ENCODE measurements around the gene EPM2AIP1.
"Not testable (repeated sequence)": the region's sequence is repeated elsewhere in the genome, so short reads cannot be mapped to it uniquely, and the experiment has no call there.

Gene EPM2AIP1

DNA sequence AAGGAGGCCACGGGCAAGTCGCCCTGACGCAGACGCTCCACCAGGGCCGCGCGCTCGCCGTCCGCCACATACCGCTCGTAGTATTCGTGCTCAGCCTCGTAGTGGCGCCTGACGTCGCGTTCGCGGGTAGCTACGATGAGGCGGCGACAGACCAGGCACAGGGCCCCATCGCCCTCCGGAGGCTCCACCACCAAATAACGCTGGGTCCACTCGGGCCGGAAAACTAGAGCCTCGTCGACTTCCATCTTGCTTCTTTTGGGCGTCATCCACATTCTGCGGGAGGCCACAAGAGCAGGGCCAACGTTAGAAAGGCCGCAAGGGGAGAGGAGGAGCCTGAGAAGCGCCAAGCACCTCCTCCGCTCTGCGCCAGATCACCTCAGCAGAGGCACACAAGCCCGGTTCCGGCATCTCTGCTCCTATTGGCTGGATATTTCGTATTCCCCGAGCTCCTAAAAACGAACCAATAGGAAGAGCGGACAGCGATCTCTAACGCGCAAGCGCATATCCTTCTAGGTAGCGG is at the start of gene EPM2AIP1:
EPM2AIP1 (minus strand) TSS at position 326 of the 520 bp plus-strand sequence; CDS start at position 272, 54 bp downstream.
- no peak for DNase-seq (ENCODE audit: low read depth)

DNA sequence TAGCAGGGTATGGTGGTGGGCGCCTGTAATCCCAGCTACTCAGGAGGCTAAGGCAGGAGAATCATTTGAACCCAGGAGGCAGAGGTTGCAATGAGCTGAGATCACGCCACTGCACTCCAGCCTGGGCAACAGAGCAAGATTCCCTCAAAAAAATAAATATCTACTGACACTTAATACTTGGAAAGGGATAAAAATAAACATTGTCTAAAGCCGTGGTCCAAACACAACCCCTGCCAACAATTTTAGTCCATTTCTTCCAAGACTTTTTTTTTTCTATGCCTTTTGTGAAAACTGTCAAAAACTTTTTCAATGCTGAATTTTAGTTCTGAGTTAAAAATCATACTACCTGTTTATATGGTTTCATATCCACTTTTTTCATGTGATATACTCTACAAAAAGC is 49.8 kb upstream of the EPM2AIP1 start:
- DNase-seq (ENCODE audit: low read depth) = not testable (repeated sequence)

DNA sequence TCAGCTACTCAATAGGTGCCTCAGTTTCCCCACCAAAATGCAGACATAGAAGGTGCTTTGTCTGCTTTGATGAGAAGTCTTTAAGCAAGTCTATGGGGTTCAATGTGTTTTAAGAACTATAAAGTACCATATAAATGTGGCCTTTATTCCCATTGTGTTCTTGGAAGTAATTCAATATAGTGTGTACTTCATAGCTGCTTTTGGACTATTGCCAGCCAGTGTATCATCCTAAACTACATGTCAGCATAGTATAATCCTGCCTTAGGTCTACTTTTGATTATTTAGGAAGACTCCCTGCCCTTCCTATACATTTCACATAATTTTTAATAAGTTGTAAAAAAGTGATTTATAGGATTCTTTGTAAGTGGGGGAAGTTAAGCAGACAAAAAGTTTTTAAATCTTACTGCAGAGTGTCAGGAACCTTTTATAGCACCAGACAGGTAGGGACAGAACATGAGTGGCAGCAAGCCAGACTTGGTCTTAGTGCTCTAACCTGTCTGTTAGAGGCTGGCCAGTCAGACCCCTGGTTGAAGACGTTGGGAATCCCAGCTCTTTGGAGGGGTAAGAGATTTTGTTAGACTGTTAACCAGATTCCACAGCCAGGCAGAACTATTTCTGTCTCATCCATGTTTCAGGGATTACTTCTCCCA is 48.7 kb upstream of the EPM2AIP1 start:
- no peak for DNase-seq (ENCODE audit: low read depth)

DNA sequence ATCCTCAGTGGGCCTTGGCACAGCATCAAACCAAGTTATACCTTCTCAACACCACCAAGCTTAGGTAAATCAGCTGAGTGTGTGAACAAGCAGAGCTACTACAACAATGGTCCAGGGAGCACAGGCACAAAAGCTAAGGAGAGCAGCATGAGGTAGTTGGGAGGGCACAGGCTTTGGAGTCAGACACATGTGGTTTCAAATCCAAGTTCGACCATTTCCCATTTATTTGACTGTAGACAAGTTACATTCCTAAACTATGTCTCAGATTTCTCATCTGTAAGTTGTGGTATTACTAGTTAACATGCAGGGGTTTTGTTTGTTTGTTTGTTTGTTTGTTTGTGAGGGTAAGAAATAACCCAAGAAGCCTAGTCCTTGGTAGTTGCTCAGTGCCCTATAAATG is 47.3 kb upstream of the EPM2AIP1 start:
- no peak for DNase-seq (ENCODE audit: low read depth)

DNA sequence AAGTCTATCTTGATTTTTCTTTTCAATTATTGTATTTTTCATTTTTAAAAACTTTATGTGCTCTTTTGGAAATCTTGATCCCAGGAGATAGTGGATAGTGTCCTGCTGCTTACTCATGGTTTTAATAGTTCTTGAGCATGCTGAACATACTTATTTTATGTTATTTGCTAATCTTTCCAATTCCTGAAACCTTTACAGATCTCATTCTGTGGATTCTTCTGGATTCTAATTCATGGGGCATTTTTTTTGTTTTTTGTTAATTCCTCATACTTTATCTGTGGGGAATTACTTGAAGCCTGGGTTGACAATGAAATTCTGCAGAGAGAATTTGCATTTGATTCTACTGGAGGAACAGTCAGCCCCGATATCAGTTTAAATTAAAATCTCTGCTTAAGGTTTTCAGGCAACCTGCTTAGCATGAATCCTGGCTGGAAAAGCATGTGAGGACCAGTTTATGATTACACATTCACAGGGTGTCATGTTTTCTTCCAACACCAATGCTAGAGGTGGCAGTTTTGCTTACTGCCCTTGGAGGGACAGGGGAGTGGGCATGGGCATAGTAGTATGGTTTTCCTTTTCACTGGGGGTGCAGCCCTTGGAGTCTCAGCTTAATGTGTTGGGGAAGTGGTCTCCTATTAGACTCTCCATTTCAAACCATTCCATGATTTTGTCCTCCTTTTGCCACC is 46.4 kb upstream of the EPM2AIP1 start:
- DNase-seq (ENCODE audit: low read depth) = no peak

DNA sequence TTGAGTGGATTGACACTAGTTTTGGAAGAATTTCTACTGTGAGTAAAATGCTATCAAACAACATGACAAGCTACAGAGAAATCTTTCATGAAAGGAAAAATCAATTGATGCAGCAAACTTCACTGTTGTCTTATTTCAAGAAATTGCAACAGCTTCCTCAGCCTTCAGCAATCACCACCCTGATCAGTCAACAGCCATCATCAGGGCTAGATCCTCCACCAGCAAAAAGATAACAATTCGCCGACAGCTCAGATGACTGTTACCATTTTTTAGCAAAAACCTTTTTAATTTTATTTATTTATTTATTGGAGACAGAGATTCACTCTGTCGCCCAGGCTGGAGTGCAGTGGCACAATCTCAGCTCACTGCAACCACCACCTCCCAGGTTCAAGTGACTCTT is 44.4 kb upstream of the EPM2AIP1 start:
- no peak for DNase-seq (ENCODE audit: low read depth)

DNA sequence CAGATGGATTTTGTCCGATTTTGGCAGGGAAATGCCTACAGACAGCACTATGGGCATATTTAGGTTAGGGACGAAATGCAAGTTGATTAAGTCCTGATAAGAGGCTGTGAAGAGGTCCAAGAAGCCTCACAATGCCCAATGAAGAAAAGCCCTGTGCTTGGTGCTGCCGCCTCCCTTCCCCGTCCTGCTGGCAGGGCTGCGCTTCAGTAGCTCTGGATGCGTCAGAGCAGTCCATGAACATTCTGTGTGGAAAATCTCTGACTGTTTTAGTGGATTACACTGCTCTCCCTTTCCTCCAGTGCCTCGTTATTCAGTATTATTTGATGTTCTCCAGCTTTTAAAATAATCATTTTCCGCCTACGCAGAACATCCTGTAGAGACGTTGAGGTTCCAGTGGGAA is 40.0 kb upstream of the EPM2AIP1 start:
- no peak for DNase-seq (ENCODE audit: low read depth)

DNA sequence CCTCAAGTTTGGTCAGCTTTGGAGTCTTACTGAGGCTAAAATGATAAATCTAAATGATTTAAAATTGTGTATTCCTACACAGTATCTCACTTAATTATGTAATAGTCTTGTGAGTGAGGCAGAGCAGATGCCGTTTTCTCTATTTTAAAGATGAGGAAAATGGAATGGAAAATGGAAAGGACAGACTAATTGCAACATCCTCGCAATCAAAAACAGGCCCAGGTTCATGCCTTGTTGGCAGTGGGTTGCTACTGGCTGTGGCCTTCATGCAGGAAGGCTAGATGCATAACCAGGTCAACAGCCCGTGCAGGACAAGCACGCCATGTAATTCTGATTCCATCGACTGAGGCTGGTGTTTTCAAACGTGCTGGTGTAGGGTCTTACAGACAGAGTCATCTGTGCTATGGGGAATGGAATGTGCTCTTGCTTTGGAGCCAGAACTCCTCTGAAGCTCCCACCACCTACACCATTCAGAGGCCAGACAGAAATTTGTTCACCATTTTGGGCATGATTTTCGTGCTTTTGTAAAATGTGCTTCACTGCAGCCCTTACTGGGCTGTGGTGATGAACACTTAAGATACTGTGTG is 38.3 kb upstream of the EPM2AIP1 start:
- no peak for DNase-seq (ENCODE audit: low read depth)

DNA sequence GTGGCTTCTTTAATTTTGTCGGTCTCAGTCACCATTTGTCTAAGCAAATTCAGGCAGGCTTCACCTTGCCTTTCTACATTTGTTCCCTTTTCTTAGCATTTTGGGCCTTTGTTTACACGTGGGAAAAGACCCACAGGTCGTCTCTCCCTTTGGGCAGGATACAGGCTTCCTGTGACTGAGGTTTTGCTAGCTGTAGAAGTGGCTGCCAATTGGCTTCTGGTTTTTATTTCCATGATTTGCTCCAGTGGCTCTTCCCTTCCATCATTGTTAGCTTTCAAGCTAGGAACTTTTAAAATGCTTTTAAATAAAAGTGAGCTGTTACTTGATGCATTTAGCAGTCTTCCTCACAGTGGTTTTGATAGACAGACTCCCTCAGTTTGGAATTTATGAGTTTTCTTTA is 37.7 kb upstream of the EPM2AIP1 start:
- no peak for DNase-seq (ENCODE audit: low read depth)

DNA sequence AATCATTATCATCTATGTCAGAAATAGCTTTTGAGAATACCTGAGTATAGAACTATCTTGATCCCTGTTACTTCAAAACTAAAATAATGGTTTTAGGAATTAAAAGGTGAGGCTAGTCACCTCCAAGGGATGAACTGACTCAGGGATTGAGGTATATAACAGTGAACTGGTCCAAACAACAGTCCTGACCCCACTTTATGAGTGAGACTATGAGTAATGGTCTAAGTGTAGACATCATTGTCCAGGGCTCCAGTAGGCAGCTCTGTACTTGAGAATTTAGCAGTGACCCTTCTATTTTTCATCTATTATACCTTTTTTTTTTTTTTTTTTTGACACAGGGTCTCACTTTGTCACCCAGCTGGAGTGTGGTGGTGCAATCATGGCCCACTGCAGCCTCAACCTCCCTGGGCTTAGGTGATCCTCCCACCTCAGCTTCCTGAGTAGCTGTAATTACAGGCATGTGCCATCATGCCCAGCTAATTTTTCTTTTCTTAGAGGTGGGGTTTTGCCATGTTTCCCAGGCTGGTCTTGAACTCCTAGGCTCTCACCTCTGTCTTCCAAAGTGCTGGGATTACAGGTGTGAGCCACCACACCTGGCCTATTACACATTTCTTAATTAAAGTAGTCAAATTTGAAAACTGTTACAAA is 36.7 kb upstream of the EPM2AIP1 start:
- DNase-seq (ENCODE audit: low read depth) = no peak

DNA sequence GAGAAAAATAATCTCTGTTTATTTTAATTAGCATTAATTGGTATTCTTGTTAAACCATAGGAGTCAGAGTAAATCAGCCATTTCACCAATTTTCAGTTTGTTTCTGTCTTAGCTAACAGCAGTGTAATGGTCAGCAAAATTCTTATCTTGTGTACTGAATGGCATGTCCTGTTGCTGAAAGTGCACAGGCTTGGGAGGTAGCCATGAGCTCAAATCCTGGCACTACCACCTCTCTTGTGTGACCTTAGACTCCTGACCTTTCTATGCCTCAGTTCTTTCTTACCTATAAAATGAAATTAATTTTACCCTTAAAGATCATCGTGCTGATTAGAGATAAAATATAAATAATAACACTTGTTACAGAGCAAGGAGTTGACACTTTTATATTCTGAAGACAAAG is 36.2 kb upstream of the EPM2AIP1 start:
- no peak for DNase-seq (ENCODE audit: low read depth)

DNA sequence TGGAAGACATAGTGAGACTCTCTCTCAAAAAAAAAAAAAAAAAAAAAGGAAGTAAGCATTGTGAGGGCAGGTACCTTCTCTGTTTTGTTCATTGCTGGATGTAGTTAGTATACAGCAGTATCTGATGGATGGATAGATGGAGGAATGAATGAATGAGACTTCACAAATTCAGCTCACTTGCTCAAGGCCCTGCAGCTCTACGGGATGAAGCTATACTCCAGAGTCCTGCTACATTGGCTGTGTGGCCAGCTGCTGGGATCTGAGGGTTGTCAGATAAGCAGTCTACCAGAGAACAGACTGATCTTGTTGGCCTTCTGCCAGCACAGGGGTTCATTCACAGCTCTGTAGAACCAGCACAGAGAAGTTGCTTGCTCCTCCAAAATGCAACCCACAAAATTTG is 35.4 kb upstream of the EPM2AIP1 start:
- no peak for DNase-seq (ENCODE audit: low read depth)

DNA sequence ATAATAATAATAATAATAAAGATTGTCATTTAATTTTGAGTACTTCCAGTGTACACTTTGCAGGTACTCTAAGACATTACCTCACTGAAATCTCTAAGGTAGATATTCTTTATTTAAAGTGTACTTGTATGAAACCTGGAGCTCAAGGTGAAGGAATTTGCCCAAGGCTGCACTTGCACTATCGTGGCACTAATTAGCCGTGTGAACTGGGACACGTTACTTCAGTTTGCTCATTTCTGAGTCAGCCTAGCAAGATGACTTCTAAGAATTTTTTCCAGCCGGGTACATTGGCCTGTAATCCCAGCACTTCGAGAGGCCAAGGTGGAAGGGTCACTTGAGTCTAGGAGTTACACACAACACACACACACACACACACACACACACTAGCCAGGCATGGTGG is 33.9 kb upstream of the EPM2AIP1 start:
- no peak for DNase-seq (ENCODE audit: low read depth)

DNA sequence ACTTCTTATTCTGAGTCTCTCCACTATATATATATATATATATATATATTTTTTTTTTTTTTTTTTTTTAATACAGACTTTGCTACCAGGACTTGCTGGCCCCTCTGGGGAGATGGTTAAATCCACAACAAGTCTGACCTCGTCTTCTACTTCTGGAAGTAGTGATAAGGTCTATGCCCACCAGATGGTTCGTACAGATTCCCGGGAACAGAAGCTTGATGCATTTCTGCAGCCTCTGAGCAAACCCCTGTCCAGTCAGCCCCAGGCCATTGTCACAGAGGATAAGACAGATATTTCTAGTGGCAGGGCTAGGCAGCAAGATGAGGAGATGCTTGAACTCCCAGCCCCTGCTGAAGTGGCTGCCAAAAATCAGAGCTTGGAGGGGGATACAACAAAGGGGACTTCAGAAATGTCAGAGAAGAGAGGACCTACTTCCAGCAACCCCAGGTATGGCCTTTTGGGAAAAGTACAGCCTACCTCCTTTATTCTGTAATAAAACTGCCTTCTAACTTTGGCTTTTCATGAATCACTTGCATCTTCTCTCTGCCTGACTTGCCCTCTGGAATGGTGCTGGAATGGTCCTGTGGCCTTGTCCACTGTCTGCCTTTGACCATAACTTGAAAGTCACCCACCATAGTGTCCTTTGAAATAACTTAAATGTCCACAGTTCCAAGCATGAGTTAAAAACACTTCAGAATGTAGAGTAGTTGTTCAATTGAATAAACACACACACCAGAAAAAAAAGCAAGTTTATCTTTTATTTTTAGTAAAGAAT is 32.8 kb upstream of the EPM2AIP1 start:
- no peak for DNase-seq (ENCODE audit: low read depth)

DNA sequence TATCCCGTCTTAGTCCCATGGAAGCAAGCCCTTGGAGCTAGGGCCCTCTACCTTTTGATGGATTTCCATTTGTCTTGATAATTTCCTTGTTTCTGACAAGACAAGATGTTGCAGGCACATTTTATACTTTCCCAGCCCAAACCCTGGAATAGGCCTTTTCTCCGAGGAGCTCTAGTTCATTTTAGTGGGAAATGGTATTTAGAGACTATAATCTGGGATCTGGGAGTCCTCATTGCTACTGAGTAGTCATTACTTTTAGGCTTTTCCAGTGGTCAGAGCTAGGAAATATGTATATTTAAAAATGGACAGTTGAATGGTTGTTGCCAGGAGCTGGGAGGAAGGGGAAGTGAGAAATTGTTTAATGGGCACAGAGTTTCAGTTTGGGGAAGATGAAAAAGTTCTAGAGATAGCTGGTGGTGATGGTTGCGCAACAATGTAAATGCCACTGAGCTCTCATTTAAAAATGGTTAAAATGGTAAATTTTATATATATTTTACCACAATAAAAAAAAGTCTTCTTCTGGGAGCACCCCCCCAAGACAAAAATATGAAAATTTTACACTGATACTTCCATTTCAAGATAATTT is 32.0 kb upstream of the EPM2AIP1 start:
- no peak for DNase-seq (ENCODE audit: low read depth)

DNA sequence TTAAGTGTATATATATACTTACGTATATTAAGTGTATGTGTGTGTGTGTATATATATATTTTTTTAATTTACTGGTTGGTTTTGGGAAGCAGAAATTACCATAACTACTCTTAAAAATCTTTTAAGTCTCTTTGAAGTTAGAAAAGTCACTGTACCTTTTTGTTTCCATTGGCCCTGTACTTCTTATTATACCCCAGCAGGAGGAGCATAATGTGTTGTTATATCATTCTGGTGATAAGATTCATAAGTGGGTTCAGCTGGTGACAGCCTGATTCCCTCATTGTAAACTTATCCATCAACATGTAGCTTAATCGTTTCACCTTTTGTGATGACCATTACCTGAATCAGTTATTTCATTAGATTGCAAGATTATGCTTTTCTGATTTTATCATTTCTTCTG is 31.2 kb upstream of the EPM2AIP1 start:
- no peak for DNase-seq (ENCODE audit: low read depth)

DNA sequence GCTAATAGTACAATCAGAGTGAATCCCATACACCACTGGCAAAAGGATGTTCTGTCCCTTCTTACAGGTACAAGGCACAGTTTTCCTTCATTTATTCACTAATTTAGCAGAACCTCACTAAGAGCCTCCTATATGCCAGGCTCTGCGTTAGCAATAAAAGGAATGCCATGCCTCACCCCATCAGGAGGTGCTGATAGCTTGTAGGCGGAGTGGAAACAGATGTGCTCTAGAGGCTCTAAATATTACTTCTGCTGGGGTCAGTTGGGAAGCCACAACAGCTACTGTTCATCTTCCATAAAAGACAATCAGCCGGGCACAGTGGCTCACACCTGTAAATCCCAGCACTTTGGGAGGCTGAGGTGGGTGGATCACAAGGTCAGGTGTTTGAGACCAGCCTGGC is 24.8 kb upstream of the EPM2AIP1 start:
- no peak for DNase-seq (ENCODE audit: low read depth)

DNA sequence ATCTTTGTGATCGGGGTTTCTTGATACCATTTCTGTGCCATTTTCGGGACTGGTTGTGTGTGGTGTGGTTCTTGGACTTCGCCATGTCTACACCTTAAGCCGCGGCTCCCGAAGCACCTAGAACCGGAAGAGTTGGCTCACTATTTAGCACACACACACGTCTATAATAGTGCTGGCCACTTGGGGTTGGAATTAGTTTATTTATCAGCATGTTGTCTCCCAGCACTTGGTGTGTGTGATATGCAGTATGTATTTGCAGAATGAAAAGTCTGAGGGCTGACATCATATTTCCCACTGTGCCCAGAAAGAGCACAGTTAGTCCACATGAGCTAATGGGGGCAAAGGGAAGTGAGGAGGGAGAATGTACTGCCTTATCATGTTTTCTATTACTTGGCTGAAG is 24.0 kb upstream of the EPM2AIP1 start:
- DNase-seq (ENCODE audit: low read depth) = no peak

DNA sequence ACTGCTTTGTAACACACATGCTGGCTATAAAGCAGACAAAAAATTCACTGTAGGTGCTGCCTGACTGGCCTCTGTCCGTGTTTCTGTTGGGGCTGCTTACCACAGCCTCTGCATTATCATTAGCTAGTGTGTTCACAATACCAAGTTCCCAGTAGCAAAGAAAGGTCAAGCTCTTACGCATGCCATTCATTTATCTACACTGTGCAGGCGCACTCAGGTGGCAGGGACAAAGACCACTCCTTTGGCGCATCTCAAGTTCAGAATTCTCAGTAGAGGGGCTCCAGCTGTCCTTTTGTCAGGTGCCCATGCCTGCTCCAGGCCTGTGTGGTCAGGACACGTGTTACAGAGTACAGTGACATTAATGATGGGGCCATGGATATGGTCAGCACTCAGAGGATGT is 22.7 kb upstream of the EPM2AIP1 start:
- no peak for DNase-seq (ENCODE audit: low read depth)

DNA sequence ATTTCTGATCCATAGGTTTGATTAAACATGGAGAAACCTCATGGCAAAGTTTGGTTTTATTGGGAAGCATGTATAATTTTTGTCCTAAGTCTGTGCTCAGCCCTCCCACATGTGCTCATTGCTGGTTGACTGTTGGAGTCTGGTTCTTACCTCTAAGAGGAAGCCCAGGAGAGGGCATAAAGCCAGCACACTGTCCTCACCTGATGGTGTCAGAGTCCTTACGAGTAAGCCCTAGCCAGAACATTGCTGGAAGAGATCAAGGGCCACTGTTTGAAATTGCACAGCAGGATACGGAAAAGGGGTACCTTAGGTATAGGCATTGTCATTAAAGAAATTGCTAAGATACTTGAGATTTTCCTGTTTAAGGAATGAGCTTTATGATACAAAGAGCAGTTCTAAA is 21.7 kb upstream of the EPM2AIP1 start:
- no peak for DNase-seq (ENCODE audit: low read depth)
